BE2C (cell line): ENCODE measurements around the gene TRPM5.

ENCODE experiments used
- DNase-seq: peaks from one replicate; pipeline ENCODE4 v3.0.0-alpha.2; 2020
- H3K27me3 ChIP-seq: fragments of 250-450 bp; sonication (Bioruptor Pico); 2 replicates; pipeline ENCODE4 v1.5.1; 2020; ENCODE audit warnings: mild to moderate bottlenecking
- H3K36me3 ChIP-seq: fragments of 250-450 bp; sonication (Bioruptor Pico); 2 replicates; pipeline ENCODE4 v1.5.1; 2020; ENCODE audit warnings: mild to moderate bottlenecking
- H3K4me1 ChIP-seq: fragments of 250-450 bp; sonication (Bioruptor Pico); 2 replicates; pipeline ENCODE4 v1.5.1; 2020
- H3K4me3 ChIP-seq: 2 replicates; pipeline ENCODE4 v1.5.1; 2011; ENCODE audit warnings: low read depth, low read length
- H3K9me3 ChIP-seq: fragments of 250-450 bp; sonication (Bioruptor Pico); 2 replicates; pipeline ENCODE4 v1.5.1; 2020
- TF ChIP-seq, protein P1 (sequence below): IDR thresholded peaks from 2 replicates; pipeline ENCODE4 v1.5.1; 2012; ENCODE audit warnings: mild to moderate bottlenecking, low read depth, low read length

TRPM5 gene

DNA sequence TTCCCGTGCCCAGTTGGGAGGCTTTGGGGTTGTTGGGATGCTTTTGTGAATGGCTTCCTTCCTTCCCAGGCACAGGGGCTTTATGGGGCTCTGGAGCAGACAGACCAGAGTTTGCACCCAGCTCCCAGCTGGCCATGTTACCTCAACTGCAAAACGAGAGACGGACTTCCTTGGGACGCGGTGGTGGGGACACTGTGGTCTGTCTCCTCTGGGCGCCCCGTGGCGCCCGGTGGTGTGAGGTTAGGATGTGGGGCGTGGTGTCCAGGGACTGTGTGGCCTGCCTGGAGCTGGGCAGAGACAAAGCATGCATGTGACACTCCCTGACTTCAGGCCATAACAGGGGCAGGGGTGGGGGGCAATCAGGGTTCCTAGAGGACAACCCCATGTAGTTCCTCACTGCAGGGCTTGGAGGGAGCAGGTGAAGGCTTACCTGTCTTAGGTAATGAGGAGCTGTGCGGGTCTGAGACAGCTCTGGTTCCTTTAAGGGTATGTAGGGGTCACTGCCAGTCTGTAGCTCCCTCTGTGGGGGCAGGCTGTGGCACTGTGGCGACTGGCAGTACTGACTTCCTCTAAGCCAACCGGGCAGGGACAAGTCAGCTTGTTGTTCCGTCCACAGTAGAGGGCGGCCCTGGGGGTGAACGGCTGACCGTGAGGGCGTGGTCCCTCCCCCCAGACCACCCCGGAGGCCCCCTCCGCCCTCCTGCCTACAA lies 14.9 kb upstream of the TRPM5 start:
- no peaks in the 10 kb centered on the region for H3K4me1 ChIP-seq
- TF ChIP-seq, protein P1, sequence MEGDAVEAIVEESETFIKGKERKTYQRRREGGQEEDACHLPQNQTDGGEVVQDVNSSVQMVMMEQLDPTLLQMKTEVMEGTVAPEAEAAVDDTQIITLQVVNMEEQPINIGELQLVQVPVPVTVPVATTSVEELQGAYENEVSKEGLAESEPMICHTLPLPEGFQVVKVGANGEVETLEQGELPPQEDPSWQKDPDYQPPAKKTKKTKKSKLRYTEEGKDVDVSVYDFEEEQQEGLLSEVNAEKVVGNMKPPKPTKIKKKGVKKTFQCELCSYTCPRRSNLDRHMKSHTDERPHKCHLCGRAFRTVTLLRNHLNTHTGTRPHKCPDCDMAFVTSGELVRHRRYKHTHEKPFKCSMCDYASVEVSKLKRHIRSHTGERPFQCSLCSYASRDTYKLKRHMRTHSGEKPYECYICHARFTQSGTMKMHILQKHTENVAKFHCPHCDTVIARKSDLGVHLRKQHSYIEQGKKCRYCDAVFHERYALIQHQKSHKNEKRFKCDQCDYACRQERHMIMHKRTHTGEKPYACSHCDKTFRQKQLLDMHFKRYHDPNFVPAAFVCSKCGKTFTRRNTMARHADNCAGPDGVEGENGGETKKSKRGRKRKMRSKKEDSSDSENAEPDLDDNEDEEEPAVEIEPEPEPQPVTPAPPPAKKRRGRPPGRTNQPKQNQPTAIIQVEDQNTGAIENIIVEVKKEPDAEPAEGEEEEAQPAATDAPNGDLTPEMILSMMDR: no peak
- no peak for DNase-seq
- H3K4me3 ChIP-seq: no peak overlapping the region
- no peaks in the 10 kb centered on the region for H3K9me3 ChIP-seq
- no peaks in the 10 kb centered on the region for H3K36me3 ChIP-seq
- H3K27me3 ChIP-seq: no peaks in the 10 kb centered on the region

DNA sequence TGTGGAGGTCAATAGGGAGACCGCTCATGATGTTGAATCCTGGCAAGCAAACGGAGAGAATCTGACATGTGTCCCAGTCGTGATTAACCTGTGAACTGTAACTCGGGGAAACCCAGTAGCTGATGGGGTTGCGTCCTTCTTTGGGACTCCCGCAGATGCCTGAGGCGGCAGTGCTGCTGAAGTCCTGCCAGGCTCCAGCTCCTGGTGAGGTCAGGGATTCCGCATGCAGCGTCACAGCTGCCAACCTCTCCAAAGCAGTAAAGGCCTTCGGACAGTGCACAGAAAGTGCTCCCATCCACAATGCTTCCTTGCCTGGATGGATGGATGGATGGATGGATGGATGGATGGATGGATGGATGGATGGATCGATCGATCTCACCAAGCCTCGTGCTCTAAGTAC lies 14.0 kb upstream of the TRPM5 start:
- Histone ChIP-seq H3K36me3 (no peaks in the 10 kb centered on the region), H3K4me1 (no peaks in the 10 kb centered on the region), H3K27me3 (no peaks in the 10 kb centered on the region), H3K9me3 (no peaks in the 10 kb centered on the region), H3K4me3 (no peak overlapping the region)
- TF ChIP-seq, protein P1: no peak
- no peak for DNase-seq

DNA sequence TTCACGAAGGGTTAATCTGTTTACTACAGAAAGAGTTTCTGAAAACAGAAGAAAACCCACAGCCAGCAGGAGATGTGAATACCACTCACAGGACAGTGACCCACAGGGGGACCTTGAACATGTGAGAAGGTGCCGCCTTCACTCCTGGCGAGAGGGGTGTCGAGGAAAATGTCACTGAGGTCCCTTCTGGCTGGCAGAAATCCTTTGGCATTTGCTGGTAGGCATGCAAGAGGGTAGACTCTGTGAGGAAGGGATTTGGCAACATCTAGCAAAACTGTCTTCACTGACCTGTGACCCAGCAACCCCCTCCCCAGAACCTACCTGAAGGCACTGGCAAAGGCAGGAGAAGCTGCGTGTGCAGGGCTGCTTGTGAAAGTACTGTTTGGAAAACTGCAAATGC lies 9.1 kb upstream of the TRPM5 start:
- DNase-seq: no peak
- Histone ChIP-seq H3K4me1 (no peaks in the 10 kb centered on the region), H3K36me3 (no peaks in the 10 kb centered on the region), H3K27me3 (0 out of 2 replicates have a peak, but pooled peaks cover 2% of the 10 kb centered on the region), H3K4me3 (no peak overlapping the region), H3K9me3 (no peaks in the 10 kb centered on the region)
- TF ChIP-seq, protein P1: no peak

- TF ChIP-seq, protein P1: no peak
- Histone ChIP-seq H3K4me3 (no peak overlapping the region), H3K36me3 (no peaks in the 10 kb centered on the region), H3K9me3 (no peaks in the 10 kb centered on the region), H3K4me1 (no peaks in the 10 kb centered on the region), H3K27me3 (0 out of 2 replicates have a peak, but pooled peaks cover 2% of the 10 kb centered on the region)
- no peak for DNase-seq
Observed at GRCh38 chr11:2452321-2453012, 8.2 kb upstream of the TRPM5 start.

DNA sequence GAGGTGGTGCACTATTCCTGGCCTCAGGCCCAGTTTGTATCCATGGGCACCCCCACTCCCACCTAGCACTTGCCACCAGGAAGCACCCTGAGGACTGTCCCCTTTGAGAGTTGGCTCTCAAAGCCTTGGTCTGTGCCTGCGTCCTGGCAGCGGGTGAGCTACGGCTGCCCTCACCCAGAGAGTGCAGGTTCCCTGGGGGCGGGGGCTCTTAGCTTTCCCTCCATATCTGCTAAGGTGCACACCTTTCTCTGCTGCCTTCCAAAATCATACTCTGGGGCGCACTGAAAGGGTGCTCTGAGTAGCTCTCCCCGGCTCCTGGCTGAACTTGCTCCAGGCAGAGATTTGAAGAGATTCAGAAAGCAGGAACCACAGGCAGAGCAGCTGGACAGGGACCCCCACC lies 7.6 kb upstream of the TRPM5 start:
- H3K36me3 ChIP-seq: no peaks in the 10 kb centered on the region
- no peak overlapping the region for H3K4me3 ChIP-seq
- TF ChIP-seq, protein P1: no peak
- H3K9me3 ChIP-seq: no peaks in the 10 kb centered on the region
- DNase-seq: no peak
- H3K27me3 ChIP-seq: 0 out of 2 replicates have a peak, but pooled peaks cover 2% of the 10 kb centered on the region
- H3K4me1 ChIP-seq: no peaks in the 10 kb centered on the region

- H3K36me3 ChIP-seq: no peaks in the 10 kb centered on the region
- H3K27me3 ChIP-seq: peaks cover 4% of the 10 kb centered on the region; the same call in 1 of the 2 replicates
Observed at GRCh38 chr11:2451336-2451735, 7.0 kb upstream of the TRPM5 start.

More at GRCh38 chr11:2451336-2451735, 7.0 kb upstream of the TRPM5 start:
- no peak for DNase-seq
- Histone ChIP-seq H3K4me3 (no peak overlapping the region), H3K4me1 (no peaks in the 10 kb centered on the region), H3K9me3 (no peaks in the 10 kb centered on the region)
- TF ChIP-seq, protein P1: no peak
